ENCODE results near the gene H2BK1.

DNA sequence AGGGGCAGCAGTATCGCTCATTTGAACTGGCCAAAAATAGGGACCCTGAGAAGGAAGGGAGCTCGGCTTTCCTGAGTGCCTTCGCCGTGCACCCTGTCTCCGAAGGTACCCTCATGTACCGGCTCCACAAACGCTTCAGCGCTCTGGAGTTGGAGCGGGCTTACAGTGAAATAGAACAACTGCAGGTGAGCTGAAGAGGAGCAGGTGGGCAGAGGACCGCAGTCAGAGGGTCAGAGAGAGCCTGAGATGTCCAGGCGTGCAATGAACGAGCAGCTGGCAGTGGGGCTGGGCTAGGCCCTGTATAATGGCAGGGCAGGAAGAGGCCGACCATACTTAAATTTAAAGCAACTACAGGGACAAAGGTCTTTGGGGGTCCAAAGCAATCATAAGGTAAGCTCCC, 26.1 kb upstream of the H2BK1 start:
- TF ChIP-seq, protein P1, sequence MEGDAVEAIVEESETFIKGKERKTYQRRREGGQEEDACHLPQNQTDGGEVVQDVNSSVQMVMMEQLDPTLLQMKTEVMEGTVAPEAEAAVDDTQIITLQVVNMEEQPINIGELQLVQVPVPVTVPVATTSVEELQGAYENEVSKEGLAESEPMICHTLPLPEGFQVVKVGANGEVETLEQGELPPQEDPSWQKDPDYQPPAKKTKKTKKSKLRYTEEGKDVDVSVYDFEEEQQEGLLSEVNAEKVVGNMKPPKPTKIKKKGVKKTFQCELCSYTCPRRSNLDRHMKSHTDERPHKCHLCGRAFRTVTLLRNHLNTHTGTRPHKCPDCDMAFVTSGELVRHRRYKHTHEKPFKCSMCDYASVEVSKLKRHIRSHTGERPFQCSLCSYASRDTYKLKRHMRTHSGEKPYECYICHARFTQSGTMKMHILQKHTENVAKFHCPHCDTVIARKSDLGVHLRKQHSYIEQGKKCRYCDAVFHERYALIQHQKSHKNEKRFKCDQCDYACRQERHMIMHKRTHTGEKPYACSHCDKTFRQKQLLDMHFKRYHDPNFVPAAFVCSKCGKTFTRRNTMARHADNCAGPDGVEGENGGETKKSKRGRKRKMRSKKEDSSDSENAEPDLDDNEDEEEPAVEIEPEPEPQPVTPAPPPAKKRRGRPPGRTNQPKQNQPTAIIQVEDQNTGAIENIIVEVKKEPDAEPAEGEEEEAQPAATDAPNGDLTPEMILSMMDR (IDR thresholded peaks at IDR 0.05), result no peak
- TF ChIP-seq POLR2A (IDR thresholded peaks at IDR 0.05), result no peak
- TF ChIP-seq POLR2AphosphoS5 (IDR thresholded peaks at IDR 0.05; ENCODE audit: insufficient read depth in 1 of 2, low read depth in 1 of 2), result no peak

Data from vagina (tissue), 2 donors.